AG09309 (cell line): Measurements from ENCODE around the gene E4F1.

Experiments used
- DNase-seq: peaks from one replicate; pipeline ENCODE4 v3.0.0-alpha.2; 2010; ENCODE audit warnings: low read depth
- H3K4me3 ChIP-seq: 2 replicates; pipeline ENCODE4 v1.5.1; 2011; ENCODE audit warnings: mild to moderate bottlenecking, low read depth, low read length, moderate library complexity; ENCODE audit not compliant: control insufficient read depth
- CTCF ChIP-seq: IDR thresholded peaks from 2 replicates; pipeline ENCODE4 v1.5.1; 2011; ENCODE audit warnings: mild to moderate bottlenecking, low read depth, low read length, inconsistent platforms; ENCODE audit not compliant: insufficient read depth, control insufficient read depth; ENCODE audit errors: missing control alignments

The E4F1 gene

GRCh38 chr16:2223221-2223941 is at the start of gene E4F1:
TSS of gene E4F1 (plus strand) at chr16:2223591. CDS start at chr16:2223614, 23 bp downstream.
- H3K4me3 ChIP-seq, result peak within 1 kb of the TSS; percentile 83
- TF ChIP-seq CTCF, result no peak
- DNase-seq, result peak; percentile 94

- H3K4me3 ChIP-seq, result no peak overlapping the region
- TF ChIP-seq CTCF, result no peak
- DNase-seq, result no peak
Measured at GRCh38 chr16:2173916-2174315, 49.5 kb upstream of the E4F1 start.

GRCh38 chr16:2174396-2175131 is 48.8 kb upstream of the E4F1 start:
- no peak for DNase-seq
- no peak for TF ChIP-seq CTCF
- H3K4me3 ChIP-seq, result no peak overlapping the region

GRCh38 chr16:2175454-2175853 is 47.9 kb upstream of the E4F1 start:
- DNase-seq, result no peak
- no peak for TF ChIP-seq CTCF
- no peak overlapping the region for H3K4me3 ChIP-seq

GRCh38 chr16:2176047-2176446 is 47.3 kb upstream of the E4F1 start:
- no peak for TF ChIP-seq CTCF
- no peak for DNase-seq
- H3K4me3 ChIP-seq, result no peak overlapping the region

GRCh38 chr16:2177101-2177500 is 46.3 kb upstream of the E4F1 start:
- no peak for DNase-seq
- TF ChIP-seq CTCF, result no peak
- no peak overlapping the region for H3K4me3 ChIP-seq
